GM18502 (cell line): ENCODE measurements around the gene S100A4.
A peak's percentile ranks its signal among the peaks of the same experiment; 100 is the strongest.
"Not testable (repeated sequence)": the region's sequence is repeated elsewhere in the genome, so short reads cannot be mapped to it uniquely, and the experiment has no call there.

ENCODE experiments used
- ATAC-seq: cut with Tn5 transposase; IDR thresholded peaks from one replicate; pipeline ENCODE4 v1.9.1; 2021; ENCODE audit warnings: mild to moderate bottlenecking; ENCODE audit not compliant: unreplicated experiment, poor library complexity

The S100A4 gene

DNA sequence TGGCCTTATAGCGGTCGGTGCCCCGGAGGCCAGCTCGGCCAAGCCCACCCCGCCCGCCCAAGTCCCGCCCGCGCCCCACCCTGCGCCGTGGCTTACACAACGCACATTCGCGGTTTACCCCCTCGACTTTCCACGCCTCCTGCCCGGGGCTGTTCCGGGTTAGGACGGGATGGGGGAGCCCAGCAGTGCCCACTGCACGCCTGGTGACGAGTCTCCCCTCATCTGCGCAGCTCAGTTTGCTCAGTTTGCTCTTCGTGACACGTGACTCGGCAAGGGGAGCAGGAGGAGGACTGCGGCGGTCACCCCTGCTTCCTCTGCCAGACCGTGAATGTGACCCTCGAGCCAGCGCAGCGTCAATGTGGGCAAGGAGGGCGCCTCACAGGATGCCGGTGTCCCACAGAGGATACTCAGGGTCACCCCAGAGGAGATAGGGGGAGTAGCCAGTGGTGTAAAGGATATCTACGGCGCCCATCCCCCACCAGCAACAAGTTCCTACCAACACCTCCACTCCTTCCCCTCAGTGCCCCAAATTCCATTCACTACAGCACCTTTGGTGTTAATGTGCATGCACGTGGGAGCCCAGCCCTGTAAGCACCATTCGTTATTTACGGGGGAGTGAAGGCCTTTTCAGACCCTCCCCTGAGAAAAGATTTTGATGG lies 9.5 kb downstream of the S100A4 start:
- ATAC-seq, result peak; percentile 47

DNA sequence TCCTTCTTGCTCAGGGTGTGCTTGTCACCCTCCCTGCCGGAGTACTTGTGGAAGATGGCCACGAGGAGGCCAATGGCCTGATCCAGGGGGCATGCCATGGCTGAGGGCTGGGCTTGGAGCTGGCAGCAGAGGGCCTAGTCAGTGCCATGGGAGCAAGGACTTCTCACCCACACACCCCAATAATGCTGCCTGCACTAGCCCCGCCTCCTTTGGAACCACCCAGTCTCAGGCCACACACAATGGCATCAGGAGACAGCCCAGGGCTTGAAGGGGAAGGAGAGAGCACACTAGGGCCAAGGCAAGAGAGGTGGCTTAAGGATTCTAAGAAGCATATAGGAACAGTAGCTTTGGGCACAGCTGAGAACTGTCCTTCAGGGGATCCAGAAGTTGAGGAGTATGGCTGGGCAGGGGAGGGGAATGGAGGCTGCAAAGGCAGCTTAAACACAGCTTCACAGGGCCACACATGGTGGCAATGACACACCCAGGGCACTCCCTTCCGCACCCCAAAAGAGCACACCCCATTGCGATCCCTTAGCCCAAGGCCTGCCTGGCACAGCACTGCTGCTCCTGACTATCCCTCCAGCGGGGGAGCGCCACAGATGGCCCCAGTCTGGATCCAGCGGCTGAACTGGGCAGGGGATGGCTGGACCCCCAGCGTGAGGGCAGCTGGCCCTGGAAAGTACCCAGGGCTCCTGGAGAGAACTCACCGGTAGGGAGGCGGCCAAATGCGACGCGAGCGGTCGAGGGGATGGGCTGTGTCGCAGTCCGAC lies 10.2 kb downstream of the S100A4 start, which contains the start of gene S100A6:
S100A6 (minus strand) TSS at position 750 of the 770 bp plus-strand sequence; CDS start at position 98, 652 bp downstream.
- peak; percentile 42 for ATAC-seq

DNA sequence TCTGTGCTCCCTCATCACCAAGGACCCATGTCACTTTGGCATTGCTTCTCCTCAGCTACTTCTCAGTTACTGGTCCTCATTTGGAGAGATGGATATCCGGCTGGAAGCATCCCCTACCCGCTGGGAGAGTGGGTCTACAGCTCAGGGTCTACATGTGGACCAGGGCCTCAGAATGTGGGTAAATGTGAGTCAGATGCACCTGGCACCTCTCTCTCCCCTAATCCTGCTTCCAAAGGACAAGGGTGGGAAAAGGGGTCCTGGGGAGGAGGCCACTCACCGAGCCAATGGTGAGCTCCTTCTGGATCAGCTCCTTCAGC lies 10.7 kb downstream of the S100A4 start:
- ATAC-seq, result no peak

DNA sequence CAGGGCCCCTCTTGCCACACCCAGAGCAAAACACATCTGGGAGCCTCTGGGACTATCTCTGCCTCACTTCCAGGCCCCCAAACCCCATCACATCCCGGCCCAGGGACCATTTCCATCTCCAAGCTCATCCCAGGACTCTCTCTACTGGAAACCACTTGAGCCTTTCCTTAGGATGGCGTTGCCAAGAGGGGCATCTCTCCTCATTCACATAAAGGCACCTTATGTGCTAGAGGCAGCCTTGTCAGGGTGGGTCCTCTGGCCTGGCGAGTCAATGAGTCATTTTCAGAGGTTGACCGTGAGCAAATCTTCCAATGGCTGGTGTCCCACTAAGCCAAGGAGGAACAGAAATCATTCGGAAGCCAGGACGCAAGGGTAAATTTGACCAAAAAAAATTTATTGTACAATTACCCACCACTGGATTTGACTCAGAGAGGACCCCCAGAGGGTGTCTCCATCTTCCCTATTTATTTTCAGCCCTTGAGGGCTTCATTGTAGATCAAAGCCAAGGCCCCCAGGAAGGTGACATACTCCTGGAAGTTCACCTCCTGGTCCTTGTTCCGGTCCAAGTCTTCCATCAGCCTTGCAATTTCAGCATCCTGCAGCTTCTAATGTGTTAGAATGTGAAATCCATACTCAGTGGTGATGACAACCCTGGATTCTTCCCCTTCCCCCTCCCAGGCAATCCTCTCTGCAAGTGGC lies 11.2 kb downstream of the S100A4 start:
- no peak for ATAC-seq

DNA sequence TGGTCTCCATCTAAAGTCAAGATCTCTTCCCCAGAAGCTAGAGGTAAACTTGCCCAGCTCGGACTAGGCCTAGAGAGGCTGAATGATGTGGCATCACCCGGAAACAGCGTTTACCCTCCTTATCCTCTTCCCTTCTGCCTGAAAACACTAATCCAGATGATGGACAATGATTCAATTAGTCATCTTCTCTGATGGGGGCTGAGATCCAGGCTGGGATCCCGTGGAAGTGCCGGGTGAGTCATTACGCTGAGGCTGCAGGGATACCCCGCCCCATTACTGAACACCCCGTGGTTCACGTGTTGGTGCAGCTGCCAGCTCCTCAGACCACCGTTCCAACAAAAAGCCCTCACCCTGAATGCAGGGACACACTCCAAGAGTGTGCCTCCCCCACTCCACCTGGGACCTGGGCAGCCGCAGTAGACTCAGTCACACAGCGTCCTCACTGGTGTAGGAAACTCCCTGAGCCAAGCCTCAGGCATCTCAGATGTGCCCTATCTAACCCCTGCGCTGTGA lies 11.9 kb downstream of the S100A4 start:
- no peak for ATAC-seq

DNA sequence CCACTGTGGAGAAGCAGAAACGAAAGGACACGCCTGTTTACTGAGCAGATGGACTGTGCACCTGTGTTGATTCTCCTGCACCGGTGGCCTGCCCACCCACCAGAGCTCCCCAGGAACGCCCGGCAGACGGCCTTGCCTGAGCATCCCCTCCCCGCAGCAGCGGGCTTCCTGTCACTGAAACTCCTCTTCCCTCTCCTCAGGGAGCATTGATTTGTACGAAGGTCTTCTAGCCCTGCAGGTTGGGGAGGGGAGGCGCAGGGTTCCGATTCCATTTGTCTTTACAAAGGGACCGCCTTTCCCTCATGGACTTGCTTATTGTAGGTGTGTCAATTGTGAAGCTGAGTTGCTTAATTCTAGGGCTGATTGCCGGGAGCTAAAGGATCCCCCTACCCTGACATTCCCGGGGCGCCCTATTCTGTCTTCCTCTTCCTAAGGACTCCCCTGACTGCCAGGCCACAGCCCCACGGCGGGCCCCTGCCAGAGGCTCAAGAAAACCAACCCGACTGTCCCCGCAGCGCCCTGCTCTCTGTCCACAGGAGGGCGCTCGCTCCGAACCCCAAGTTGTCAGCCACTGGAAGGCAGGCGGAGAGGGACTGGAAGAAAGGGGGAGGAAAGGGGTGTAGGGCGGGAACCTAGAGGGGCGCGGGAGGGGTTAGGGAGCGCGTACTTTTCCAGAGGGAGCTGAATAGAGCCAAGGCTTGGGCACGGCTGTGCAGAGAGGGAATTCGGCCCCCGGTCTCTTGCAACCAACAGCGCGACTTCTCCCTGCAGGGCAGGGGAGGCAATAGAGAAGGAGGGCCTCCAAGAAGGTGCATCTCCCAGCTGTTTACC lies 12.6 kb downstream of the S100A4 start:
- ATAC-seq, result no peak

DNA sequence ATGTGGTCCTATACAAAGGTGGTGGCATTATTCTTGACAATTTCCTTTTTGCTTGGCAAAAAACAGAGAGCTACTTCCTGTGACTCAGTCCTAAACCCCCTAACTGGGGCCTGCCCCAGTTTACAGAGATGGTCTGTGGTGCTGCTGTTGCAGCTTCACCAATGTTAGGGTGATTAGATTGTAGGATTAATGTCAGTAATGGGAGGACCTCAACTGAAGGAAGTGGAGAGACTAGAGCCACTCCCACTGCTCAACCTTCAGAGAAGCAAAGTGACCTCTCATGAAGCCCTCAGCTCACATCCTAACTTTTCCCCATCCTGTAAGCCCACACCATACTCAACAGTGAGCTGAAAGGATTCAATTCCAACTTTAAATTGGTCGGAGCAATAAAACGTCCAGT lies 13.4 kb downstream of the S100A4 start:
- no peak for ATAC-seq

DNA sequence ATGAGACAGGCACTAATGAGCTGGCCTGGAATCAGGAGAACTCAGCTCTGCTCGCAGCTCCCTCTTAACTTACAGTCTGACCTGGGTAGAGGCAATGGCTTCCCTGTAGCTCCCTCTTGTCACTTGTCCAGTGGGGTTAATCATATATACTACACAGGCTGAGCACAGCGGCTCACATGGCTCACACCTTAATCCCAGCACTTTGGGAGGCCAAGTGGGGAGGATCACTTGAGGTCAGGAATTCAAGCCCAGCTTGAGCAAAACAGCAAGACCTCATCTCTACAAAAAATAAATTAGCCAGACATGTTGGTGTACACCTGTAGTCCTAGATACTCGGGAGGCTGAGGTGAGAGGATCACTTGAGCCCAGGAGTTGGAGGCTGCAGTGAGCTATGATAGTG lies 14.0 kb downstream of the S100A4 start:
- no peak for ATAC-seq

DNA sequence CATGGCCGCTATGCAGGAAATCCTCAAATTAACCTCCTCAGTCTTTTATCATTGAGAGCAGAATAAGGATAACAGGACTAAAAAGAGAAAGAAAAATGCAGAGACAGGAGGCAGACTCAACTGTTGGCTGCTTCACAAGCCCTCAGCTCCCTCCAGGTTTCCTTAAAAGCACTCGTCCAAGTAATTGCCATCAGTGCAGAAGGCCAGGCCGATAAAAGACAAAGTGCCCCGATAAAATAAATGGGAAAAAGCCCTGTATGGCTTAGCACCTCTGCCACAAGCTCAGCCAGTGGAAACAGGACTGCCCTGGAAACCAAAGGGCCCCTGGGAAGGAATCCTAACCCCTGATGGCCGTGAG lies 17.9 kb downstream of the S100A4 start:
- no peak for ATAC-seq

DNA sequence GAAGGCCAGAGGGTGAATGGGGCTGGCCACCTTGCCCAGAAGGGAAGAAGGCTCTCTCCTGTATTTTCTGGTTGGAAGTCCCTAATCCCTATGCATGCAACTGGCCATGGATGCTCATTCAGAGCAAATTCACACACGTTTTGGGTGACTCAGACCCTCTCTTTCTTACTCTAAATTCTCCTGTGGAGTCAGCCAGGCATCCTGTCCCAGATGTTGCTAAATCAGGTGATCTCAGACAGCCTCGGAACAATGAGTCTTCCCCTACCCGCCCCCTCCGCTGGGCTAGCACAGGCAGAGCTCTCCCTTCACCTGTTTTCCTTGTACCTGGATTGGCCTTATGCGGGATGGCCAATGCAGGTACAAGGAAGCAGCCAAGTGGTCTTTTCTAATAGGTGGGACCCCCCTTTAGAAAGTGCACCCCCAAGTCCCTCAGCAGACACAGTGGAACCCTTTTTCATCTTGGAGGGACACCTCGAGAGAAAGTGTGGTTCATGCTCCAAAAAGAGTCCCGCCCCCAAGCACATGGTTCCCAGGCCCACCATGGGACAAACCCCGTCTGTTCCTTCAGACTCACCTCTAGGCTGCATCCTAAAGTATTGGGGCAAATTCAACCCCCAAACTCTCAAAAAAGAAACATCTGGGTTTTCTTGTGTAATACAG lies 18.5 kb downstream of the S100A4 start:
- no peak for ATAC-seq

DNA sequence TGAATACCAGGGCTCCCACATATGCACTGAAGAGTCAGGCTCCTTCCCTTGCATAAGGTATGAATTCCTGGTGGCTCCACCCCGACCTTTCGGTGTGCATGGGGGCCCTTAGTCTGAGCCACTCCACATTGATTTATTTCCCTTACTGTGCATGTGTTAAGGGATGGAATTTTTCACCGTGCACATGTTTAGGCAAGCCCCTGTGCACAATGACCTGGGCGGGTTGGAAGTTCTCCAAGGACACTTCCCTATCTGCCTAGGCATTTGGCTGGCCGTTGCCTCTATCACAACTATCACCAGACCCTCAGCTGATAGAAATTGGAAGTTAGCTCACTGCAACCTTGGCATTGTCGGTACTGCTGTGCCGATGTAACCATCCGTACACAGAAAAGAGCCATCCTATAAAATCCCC lies 19.5 kb downstream of the S100A4 start:
- no peak for ATAC-seq

DNA sequence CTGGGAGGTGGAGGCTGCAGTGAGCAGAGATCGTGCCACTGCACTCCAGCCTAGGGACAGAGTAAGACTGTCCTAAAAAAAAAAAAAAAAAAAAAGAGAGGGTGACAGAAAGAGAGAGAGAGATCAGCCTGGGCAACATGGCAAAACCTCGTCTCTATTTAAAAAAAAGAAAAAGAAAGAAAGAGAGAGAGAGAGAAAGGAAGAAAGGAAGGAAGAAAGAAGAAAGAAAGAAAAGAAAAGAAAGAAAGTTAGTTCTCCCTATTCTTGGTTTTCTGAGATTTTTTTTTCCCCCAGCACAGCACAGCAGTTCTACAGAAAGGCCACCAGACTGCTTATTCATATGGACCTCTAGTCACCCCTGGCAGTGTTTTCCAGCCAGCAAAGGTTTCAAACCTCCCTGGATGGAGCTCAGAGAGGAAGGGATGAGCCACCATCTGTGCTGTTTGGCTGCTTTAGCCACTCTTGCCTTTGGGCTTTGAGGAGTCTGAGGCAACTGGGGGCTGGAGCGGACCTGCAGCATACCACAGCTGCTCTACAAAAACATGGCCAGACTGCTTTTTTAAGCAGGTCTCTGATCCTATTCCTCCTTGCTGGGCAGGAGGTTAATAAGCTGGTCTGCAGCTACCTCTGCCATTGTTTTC lies 20.4 kb downstream of the S100A4 start:
- ATAC-seq, result no peak

DNA sequence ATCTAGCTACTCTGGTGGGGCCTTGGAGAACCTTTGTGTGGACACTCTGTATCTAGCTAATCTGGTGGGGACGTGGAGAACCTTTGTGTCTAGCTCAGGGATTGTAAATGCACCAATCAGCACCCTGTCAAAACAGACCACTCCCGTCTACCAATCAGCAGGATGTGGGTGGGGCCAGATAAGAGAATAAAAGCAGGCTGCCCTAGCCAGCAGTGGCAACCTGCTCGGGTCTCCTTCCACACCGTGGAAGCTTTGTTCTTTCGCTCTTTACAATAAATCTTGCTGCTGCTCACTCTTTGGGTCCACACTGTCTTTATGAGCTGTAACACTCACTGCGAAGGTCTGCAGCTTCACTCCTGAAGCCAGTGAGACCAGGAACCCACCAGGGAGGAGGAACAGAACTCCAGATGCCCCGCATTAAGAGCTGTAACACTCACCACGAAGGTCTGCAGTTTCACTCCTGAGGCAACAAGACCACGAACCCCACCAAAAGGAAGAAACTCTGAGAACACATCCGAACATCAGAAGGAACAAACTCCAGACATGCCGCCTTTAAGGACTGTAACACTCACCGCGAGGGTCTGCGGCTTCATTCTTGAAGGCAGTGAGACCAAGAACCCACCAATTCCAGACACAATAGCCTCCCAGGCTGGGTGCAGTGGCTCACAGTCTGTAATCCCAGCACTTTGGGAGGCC lies 23.1 kb downstream of the S100A4 start:
- ATAC-seq, result not testable (repeated sequence)

DNA sequence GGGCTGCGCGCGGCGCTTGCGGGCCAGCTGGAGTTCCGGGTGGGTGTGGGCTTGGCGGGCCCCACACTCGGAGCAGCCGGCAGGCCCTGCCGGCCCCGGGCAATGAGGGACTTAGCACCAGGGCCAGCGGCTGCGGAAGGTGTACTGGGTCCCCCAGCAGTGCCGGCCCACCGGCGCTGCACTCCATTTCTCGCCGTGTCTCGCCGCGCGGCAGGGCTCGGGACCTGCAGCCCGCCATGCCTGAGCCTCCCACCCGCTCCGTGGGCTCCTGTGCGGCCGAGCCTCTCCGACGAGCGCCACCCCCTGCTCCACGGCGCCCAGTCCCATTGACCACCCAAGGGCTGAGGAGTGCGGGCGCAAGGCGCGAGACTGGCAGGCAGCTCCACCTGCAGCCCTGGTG lies 23.8 kb downstream of the S100A4 start:
- ATAC-seq, result not testable (repeated sequence)

DNA sequence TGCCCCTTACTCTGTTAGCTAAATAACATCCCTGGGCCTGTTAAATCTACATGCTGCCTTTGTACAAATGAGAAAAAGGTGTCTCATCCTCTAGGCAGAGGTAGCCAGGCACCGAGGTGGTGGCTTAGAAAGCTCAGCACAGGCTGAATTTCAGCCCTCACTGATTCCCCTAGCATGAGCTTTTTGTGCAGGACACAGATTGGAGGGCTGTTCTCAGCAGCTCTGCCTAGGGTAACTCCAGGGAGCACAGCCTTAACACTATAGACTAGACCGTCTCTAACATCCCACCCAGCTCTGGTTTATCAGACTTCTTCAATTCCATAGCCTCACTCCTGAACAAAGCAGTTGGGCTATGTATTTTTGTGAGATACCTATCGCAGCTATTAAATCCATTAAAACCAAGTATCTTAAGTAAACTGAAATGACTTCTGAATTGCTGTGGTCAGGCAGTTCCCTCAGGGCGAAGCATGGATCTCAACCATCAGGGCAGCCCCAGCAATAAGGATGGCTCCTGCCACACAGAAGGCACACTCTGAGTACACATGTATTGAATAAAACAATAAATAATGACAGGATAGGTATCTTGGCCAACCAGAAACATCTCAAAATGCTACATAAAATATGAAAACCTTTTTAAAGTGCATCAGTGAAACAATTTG lies 24.7 kb downstream of the S100A4 start:
- no peak for ATAC-seq

DNA sequence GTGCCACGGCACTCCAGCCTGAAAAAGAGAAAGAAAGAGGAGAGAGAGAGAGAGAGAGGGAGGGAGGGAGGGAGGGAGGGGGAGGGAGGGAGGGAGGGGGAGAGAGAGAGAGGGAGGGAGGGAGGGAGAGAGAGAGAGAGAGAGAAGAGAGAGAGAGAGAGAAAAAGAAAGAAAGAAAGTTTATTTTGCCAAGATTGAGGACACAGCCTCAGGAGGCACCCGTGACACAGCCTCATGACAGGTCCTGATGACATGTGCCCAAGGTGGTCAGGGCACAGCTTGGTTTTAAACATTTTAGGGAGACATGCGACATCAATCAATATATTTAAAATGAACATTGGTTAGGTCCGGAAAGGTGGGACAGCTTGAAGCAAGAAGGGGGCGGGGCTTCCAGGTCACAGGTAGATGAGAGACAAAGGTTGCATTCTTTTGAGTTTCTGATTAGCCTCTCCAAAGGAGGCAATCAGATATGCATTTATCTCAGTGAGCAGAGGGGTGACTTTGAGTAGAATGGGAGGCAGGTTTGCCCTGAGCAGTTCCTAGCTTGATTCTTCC lies 25.4 kb downstream of the S100A4 start:
- ATAC-seq, result not testable (repeated sequence)

DNA sequence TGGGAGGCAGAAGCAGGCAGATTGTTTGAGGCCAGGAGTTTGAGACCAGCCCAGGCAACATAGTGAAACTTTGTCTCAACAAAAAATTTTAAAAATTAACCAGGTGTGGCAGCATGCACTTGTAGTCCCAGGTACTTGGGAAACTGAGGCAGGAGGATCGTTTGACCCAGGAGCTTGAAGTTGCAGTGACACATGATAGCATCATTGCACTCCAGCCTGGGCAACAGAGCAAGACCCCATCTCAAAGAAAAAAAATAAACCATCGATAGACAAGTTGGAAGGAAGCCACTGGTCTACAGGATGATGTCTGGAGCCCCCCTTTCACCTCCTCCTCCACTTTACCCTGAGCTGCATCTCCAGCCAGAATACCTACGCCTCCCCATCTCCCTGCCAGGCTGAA lies 26.4 kb downstream of the S100A4 start:
- ATAC-seq, result no peak
